G401 (cell line): Measurements from ENCODE around the gene PCDHA10. TPM values are rescaled to one million over a fixed set of nuclear protein-coding genes. Genes with fewer than 3 reads are reported as not detected.
A peak's percentile ranks its signal among the peaks of the same experiment; 100 is the strongest.
"Not testable (repeated sequence)": the region's sequence is repeated elsewhere in the genome, so short reads cannot be mapped to it uniquely, and the experiment has no call there.

ENCODE experiments used
- DNase-seq: peaks from one replicate; pipeline ENCODE4 v3.0.0-alpha.2; 2015; ENCODE audit warnings: low spot score
- in situ Hi-C: cut with HindIII; loops from 2 replicates; pipeline ENCODE4 v1.10.0; 2016; ENCODE audit warnings: low sequenced_read_pairs, mixed read lengths
- total RNA-seq: library from RNA; depleted of rRNA; stranded (reverse); fragments of >200 nt; shearing (Covaris generic); gene quantifications from 2 replicates; pipeline ENCODE4 v1.2.3, GENCODE V29; 2014; rRNA removed

Gene PCDHA10, protein sequence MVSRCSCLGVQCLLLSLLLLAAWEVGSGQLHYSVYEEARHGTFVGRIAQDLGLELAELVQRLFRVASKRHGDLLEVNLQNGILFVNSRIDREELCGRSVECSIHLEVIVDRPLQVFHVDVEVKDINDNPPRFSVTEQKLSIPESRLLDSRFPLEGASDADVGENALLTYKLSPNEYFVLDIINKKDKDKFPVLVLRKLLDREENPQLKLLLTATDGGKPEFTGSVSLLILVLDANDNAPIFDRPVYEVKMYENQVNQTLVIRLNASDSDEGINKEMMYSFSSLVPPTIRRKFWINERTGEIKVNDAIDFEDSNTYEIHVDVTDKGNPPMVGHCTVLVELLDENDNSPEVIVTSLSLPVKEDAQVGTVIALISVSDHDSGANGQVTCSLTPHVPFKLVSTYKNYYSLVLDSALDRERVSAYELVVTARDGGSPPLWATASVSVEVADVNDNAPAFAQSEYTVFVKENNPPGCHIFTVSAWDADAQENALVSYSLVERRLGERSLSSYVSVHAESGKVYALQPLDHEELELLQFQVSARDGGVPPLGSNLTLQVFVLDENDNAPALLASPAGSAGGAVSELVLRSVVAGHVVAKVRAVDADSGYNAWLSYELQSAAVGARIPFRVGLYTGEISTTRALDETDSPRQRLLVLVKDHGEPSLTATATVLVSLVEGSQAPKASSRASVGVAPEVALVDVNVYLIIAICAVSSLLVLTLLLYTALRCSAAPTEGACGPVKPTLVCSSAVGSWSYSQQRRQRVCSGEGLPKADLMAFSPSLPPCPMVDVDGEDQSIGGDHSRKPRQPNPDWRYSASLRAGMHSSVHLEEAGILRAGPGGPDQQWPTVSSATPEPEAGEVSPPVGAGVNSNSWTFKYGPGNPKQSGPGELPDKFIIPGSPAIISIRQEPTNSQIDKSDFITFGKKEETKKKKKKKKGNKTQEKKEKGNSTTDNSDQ
- under 0.01 and 0.06 TPM in 2 replicates for total RNA-seq

DNA sequence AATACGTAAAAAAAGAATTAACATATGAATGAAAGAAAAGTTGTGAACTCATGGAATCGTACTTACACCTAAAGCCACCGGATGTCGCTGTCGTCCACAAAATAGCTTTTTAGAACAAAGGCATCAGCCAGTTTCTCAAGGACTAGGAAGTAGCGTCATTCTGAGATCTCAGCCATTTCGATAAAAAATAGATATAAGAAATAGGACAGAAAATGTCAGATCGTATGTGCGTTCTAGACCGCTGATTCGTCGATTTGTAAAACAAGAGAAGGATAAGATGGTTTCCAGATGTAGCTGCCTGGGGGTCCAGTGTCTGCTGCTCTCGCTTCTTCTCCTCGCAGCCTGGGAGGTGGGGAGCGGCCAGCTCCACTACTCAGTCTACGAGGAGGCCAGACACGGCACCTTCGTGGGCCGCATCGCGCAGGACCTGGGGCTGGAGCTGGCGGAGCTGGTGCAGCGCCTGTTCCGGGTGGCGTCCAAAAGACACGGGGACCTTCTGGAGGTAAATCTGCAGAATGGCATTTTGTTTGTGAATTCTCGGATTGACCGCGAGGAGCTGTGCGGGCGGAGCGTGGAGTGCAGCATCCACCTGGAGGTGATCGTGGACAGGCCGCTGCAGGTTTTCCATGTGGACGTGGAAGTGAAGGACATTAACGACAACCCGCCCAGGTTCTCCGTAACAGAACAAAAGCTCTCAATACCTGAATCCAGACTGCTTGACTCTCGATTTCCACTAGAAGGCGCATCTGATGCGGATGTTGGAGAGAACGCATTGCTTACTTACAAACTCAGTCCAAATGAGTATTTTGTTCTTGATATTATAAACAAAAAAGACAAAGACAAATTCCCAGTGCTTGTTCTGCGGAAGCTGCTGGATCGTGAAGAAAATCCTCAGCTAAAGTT lies at the start of gene PCDHA10:
PCDHA10 (plus strand) TSS at position 126 of the 903 bp plus-strand sequence; CDS start at position 278, 152 bp downstream.
- DNase-seq = peak; percentile 25
- in situ Hi-C loops = no loop called here

DNA sequence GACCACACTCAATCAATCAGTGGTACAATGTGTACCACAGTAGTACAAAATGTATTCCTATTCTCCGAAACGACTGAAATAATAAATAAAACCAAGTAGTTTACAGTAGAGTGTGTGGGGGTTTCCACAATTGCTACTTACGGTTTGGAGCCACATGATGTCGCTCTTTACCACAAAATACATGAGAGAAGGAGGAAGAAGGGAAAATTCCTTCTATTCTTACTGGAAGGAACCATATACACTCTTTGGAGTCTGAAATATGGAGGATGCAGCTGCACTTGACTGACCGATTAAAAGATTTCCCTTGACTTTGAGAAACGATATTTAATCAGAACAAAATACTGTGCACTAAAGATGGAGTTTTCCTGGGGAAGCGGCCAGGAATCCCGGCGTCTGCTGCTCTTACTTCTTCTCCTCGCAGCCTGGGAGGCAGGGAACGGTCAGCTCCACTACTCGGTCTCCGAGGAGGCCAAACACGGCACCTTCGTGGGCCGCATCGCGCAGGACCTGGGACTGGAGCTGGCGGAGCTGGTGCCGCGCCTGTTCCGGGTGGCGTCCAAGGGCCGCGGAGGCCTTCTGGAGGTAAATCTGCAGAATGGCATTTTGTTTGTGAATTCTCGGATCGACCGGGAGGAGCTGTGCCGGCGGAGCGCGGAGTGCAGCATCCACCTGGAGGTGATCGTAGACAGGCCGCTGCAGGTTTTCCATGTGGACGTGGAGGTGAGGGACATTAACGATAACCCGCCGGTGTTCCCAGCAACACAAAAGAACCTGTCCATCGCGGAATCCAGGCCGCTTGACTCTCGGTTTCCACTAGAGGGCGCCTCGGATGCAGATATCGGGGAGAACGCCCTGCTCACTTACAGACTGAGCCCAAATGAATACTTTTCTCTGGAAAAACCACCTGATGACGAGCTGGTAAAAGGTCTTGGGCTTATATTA lies 48.6 kb upstream of the PCDHA10 start, which contains the start of gene PCDHA4:
PCDHA4 (plus strand) TSS at position 235 of the 942 bp plus-strand sequence.
- peak; percentile 63 for DNase-seq
- in situ Hi-C loops = no loop called here

DNA sequence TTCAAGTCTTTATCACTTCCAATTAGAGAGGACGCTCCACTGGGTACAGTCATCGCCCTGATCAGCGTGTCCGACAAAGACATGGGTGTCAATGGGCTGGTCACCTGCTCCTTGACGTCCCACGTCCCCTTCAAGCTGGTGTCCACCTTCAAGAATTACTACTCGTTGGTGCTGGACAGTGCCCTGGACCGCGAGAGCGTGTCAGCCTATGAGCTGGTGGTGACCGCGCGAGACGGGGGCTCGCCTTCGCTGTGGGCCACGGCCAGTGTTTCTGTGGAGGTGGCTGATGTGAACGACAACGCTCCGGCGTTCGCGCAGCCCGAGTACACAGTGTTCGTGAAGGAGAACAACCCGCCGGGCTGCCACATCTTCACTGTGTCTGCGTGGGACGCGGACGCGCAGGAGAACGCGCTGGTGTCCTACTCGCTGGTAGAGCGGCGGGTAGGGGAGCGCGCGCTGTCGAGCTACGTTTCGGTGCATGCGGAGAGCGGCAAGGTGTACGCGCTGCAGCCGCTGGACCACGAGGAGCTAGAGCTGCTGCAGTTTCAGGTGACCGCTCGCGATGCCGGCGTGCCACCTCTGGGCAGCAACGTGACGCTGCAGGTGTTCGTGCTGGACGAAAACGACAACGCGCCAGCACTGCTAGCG lies 47.3 kb upstream of the PCDHA10 start:
- in situ Hi-C loops, DNase-seq: not testable (repeated sequence)

DNA sequence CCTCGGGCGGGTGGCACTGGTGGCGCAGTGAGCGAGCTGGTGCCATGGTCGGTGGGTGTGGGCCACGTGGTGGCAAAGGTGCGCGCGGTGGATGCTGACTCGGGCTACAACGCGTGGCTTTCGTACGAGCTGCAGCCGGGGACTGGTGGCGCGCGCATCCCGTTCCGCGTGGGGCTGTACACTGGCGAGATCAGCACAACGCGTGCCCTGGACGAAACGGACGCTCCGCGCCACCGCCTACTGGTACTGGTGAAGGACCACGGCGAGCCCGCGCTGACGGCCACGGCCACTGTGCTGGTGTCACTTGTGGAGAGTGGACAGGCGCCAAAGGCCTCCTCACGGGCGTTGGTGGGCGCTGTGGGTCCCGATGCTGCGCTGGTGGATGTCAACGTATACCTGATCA lies 46.8 kb upstream of the PCDHA10 start:
- DNase-seq = no peak
- in situ Hi-C loops = no loop called here

DNA sequence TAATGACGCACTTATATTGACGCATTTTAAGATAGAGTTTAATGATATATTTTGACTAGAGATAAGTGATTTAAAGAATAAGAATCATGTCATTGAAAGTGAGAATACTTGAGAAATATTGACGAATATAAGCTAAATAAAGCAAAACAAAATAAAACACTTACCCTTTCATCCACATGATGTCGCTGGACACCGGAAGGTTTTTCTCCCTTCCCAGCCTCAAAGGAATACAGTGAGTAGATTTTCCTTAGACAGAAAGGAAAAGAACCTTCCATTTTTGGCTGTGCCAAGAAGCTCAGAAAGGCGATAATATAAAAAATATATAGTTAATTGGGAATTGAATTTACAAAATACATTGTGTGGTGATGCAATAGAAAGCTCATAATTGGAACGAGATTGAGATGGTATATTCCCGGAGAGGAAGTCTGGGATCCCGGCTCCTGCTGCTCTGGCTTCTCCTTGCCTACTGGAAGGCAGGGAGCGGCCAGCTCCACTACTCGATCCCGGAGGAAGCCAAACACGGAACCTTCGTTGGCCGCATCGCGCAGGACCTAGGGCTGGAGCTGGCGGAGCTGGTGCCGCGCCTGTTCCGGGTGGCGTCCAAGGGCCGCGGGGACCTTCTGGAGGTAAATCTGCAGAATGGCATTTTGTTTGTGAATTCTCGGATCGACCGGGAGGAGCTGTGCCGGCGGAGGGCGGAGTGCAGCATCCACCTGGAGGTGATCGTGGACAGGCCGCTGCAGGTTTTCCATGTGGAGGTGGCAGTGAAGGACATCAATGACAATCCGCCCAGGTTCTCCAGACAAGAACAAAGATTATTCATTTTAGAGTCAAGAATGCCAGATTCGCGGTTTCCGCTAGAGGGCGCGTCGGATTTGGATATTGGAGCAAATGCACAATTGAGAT lies 34.1 kb upstream of the PCDHA10 start, which contains the start of gene PCDHA5:
PCDHA5 (plus strand) TSS at position 239 of the 906 bp plus-strand sequence.
- in situ Hi-C loops = no loop called here
- DNase-seq = peak; percentile 57

DNA sequence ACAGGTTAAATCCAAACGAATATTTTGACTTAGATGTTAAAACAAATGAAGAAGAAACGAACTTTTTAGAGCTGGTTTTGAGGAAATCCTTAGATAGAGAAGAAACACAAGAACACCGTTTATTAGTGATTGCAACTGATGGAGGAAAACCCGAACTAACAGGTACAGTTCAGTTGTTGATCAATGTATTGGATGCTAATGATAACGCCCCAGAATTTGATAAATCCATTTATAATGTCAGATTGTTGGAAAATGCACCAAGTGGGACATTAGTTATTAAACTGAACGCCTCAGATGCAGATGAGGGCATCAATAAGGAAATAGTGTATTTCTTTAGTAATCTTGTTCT lies 33.4 kb upstream of the PCDHA10 start:
- DNase-seq = no peak
- in situ Hi-C loops = no loop called here

DNA sequence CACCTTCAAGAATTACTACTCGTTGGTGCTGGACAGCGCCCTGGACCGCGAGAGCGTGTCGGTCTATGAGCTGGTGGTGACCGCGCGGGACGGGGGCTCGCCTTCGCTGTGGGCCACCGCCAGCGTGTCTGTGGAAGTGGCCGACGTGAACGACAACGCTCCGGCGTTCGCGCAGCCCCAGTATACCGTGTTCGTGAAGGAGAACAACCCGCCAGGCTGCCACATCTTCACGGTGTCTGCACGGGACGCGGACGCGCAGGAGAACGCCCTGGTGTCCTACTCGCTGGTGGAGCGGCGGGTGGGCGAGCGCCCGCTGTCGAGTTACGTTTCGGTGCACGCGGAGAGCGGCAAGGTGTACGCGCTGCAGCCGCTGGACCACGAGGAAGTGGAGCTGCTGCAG lies 32.7 kb upstream of the PCDHA10 start:
- in situ Hi-C loops, DNase-seq: not testable (repeated sequence)

DNA sequence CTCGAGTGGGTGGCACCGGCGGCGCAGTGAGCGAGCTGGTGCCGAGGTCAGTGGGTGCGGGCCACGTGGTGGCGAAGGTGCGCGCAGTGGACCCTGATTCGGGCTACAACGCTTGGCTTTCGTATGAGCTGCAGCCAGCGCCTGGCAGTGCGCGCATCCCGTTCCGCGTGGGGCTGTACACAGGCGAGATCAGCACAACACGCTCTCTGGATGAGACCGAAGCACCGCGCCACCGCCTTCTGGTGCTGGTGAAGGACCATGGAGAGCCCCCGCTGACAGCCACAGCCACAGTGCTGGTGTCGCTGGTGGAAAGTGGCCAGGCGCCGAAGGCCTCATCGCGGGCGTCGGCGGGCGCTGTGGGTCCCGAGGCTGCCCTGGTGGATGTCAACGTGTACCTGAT lies 32.2 kb upstream of the PCDHA10 start:
- in situ Hi-C loops = no loop called here

DNA sequence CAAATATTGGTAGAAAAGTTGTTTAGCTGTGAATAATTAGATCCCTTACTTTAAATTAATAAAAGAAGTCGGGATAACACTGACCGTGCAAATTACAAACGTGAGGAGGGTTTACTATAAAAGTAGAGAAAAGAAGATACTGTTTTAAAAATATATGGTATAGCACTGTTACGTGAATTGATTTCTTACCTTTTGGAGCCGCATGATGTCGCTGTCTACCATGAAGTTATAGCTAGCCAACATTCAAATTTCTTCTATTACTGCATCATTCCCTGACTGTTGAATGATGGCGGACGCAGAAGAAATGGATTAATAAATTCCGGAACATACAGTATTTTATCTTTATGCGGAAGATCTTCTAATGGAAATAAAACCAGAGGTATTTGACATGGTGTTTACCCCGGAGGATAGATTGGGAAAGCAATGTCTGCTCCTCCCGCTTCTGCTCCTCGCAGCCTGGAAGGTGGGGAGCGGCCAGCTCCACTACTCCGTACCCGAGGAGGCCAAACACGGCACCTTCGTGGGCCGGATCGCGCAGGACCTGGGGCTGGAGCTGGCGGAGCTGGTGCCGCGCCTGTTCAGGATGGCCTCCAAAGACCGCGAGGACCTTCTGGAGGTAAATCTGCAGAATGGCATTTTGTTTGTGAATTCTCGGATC lies 27.9 kb upstream of the PCDHA10 start, which contains the start of gene PCDHA6:
PCDHA6 (plus strand) TSS at position 257 of the 658 bp plus-strand sequence; CDS start at position 389, 132 bp downstream.
- in situ Hi-C loops = no loop called here
- peak; percentile 27 for DNase-seq

More for the DNA sequence above, 32.2 kb upstream of the PCDHA10 start:
- no peak for DNase-seq

DNA sequence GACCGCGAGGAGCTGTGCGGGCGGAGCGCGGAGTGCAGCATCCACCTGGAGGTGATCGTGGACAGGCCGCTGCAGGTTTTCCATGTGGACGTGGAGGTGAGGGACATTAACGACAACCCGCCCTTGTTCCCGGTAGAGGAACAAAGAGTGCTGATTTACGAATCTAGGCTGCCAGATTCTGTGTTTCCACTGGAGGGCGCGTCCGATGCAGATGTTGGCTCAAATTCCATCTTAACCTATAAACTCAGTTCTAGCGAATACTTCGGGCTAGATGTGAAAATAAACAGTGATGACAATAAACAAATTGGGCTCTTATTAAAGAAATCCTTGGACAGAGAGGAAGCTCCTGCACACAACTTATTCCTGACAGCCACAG lies 27.3 kb upstream of the PCDHA10 start:
- peak; percentile 11 for DNase-seq
- in situ Hi-C loops = no loop called here

DNA sequence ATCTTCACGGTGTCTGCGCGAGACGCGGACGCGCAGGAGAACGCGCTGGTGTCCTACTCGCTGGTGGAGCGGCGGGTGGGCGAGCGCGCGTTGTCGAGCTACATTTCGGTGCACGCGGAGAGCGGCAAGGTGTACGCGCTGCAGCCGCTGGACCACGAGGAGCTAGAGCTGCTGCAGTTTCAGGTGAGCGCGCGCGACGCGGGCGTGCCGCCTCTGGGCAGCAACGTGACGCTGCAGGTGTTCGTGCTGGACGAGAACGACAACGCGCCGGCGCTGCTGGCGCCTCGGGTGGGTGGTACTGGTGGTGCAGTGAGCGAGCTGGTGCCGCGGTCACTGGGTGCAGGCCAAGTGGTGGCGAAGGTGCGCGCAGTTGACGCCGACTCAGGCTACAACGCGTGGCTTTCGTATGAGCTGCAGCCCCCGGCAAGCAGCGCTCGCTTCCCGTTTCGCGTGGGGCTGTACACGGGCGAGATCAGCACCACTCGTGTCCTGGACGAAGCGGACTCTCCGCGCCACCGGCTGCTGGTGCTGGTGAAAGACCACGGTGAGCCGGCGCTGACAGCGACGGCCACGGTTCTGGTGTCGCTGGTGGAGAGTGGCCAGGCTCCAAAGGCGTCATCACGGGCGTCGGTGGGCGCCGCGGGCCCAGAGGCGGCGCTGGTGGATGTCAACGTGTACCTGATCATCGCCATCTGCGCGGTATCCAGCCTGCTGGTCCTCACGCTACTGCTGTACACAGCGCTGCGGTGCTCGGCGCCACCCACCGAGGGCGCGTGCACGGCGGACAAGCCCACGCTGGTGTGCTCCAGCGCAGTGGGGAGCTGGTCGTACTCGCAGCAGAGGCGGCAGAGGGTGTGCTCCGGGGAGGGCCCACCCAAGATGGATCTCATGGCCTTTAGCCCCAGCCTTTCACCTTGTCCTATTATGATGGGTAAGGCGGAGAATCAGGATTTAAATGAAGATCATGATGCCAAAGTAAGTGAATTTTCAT lies 25.9 kb upstream of the PCDHA10 start:
- DNase-seq, in situ Hi-C loops: not testable (repeated sequence)

DNA sequence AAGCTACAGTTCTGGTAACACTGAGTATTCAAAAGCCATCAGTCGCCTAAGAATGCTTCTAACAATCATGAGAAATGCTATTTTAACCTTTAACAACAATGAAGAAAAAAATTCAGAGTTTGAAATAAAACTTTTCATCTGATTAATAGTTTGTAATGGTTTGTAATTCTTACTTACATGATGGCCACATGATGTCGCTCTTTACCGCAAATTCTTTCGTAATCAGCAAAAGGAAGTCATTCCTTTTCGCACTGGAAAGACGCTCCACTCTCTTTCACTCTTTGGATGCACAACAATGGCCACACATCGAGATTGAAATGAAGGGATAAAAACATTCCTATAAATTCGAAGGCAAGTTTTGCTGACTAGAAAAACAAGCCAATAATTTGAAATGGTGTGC lies 21.7 kb upstream of the PCDHA10 start, which contains the start of gene PCDHA7:
PCDHA7 (plus strand) TSS at position 277 of the 400 bp plus-strand sequence; CDS start at position 392, 115 bp downstream.
- in situ Hi-C loops = no loop called here
- DNase-seq = peak; percentile 51

DNA sequence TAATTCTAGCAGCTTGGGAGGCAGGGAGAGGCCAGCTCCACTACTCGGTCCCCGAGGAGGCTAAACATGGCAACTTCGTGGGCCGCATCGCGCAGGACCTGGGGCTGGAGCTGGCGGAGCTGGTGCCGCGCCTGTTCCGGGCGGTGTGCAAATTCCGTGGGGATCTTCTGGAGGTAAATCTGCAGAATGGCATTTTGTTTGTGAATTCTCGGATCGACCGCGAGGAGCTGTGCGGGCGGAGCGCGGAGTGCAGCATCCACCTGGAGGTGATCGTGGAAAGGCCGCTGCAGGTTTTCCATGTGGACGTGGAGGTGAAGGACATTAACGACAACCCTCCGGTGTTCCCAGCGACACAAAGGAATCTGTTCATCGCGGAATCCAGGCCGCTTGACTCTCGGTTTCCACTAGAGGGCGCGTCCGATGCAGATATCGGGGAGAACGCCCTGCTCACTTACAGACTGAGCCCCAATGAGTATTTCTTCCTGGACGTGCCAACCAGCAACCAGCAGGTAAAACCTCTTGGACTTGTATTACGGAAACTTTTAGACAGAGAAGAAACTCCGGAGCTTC lies 21.2 kb upstream of the PCDHA10 start:
- in situ Hi-C loops = not testable (repeated sequence)

More for the DNA sequence above, 21.2 kb upstream of the PCDHA10 start:
- DNase-seq = not testable (repeated sequence)
